Activated CD4-positive, CD25-positive, alpha-beta regulatory T cell treated with anti-CD3 and anti-CD28 coated beads, Interleukin-2, amount 50 U/mL, for 16 hours (primary cell): ENCODE data around the gene FAM50B.

Experiments
- DNase-seq: peaks from one replicate; pipeline ENCODE4 v3.0.0-alpha.2; 2020; ENCODE audit warnings: low read depth, low spot score

The FAM50B gene

GRCh38 chr6:3871939-3872338, 22.8 kb downstream of the FAM50B start:
- DNase-seq = no peak

DNA sequence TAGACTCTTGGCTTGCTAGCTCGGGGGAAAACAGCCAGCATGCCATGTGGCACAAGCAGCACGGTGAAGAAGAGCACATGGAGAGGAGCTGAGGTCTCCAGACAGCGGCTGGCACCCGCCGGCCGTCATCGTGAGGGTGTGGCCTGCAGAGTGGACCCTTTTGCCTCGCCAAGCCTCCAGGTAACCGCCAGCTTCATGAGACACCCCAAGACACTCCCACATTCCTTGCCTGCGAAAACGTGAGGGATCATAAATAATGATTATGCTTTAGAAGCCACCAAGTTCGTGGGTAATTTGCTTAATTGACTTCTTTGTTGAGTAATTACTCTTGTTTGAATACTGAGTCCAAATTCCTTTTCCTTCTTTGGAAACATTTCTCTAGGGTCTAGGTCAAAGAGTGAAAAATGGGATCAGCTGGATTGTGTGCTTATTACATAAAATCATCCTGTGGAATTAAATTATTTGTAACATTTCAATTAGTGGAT, 23.2 kb downstream of the FAM50B start:
- no peak for DNase-seq

- no peak for DNase-seq
Measured at GRCh38 chr6:3873051-3873450, 23.9 kb downstream of the FAM50B start.

DNA sequence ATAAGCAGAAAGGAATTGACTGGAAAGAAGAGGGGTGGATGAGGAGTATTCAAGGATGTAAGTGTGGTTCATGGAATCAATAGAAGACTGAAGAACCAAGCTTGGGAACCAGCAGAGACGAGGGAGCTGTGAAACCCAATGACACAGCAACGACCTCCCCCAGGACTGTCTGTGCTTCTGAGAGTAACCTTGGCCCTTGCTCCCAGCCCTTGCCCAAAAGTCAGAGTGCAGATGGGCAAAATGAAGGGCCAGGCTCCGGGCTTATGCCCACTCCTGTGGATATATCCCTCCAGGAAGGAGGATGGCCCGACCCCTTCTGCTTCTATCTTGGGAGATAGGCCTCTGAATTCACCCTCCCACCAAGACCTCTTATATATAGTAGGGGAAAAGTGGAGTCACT, 24.9 kb downstream of the FAM50B start:
- DNase-seq = no peak

GRCh38 chr6:3875486-3875885, 26.3 kb downstream of the FAM50B start:
- no peak for DNase-seq

- DNase-seq = no peak
Measured at GRCh38 chr6:3876101-3876500, 26.9 kb downstream of the FAM50B start.

DNA sequence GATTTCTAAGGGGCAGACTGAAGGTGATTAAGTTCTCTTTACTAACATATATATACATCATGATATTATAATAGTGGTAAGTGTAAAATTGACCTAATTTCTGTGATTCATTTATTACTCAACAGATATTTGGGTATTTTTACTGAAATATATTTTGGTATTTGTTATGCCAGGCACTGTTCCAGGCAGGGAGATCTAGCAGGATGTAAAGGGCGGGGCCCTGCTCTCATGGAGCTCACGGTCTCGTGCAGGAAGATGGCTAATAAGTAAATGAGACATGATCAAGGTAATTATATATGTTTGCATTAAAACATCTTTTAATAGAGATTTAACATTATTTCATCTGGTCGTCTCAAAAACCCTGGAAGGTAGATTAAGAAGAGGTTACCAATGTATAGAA, 27.7 kb downstream of the FAM50B start:
- DNase-seq = no peak

- no peak for DNase-seq
Measured at GRCh38 chr6:3878048-3878666, 29.0 kb downstream of the FAM50B start.

- DNase-seq = no peak
Measured at GRCh38 chr6:3879194-3879952, 30.2 kb downstream of the FAM50B start.

DNA sequence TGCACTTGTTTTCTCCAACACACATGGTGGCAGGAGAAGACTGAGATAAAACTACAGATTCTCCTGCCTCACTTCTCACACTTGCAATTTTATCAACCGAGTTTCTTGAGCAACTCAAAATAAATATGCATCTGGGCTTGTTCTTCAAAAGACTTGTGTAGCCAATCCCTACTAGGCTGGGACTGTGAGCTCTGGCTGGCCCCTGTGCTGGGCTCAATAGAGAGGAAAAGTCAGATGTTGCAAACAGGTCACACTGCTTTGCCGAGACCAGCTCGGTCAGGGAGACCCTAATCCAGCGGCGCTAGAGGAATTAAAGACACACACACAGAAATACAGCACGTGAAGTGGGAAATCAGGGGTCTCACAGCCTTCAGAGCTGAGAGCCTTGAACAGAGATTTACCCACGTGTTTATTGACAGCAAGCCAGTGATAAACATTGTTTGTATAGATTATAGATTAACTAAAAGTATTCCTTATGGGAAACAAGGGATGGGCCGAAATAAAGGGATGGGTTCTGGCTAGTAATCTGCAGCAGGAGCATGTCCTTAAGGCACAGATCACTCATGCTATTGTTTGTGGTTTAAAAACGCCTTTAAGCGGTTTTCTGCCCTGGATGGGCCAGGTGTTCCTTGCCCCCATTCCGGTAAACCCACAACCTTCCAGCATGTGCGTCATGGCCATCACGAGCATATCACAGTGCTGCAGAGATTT, 32.7 kb downstream of the FAM50B start:
- no peak for DNase-seq

GRCh38 chr6:3882431-3882830, 33.3 kb downstream of the FAM50B start:
- no peak for DNase-seq

DNA sequence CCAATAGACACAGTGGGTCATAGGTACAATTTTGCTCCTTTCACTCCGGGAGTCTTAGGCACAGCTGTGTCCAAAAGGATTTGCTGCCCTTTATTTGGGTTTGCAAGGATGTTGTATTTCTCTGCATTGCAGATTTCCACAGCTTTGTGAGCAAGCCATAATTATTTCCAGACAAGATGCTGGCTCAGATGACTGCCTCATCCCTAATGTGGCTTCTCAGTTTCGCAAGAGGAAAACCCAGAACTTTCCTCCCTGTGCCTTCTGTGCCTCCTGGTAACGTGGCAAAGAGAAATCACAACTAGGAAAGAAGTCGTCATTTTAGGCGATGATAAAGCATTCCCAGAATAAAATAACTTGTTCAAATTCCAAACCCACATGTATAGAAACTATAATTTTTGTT, 33.7 kb downstream of the FAM50B start:
- no peak for DNase-seq

DNA sequence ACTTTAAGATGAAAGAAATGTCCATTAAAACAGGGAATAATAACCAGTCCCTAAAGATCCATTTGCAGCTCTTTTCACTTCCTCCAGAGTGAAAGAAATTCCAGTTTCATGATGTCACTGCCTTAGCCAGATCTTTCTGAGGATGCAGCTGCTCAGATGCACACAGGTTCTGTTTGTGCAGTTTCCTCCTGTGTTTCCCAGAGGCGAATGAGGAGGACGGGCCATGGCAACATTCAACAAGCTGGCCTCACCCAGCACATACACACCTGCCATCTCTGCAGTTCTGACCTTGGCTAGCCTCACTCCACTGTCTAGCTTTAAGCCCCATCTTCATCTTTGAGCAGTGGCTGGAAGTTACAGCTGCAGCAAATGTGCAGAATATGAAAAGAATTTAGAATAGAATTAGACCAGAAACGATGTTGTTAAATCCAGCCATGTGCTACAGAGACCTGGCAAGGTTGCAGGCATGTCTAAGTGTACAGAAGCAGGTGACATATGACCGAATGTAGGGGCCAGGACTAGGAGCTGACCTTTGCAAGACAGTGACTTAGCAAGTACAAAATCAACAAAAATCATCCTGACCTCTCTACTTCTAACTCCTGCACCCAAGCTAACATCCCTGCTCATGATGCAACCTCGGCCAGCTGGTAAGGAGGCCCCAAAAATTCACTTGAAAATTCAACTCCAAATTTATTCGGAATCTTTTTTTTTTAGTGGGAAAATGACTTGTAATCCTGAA, 35.0 kb downstream of the FAM50B start:
- DNase-seq = no peak

GRCh38 chr6:3885262-3886036, 36.3 kb downstream of the FAM50B start:
- DNase-seq = no peak

- no peak for DNase-seq
Measured at GRCh38 chr6:3887150-3887700, 38.1 kb downstream of the FAM50B start.

- no peak for DNase-seq
Measured at GRCh38 chr6:3888153-3888957, 39.2 kb downstream of the FAM50B start.

DNA sequence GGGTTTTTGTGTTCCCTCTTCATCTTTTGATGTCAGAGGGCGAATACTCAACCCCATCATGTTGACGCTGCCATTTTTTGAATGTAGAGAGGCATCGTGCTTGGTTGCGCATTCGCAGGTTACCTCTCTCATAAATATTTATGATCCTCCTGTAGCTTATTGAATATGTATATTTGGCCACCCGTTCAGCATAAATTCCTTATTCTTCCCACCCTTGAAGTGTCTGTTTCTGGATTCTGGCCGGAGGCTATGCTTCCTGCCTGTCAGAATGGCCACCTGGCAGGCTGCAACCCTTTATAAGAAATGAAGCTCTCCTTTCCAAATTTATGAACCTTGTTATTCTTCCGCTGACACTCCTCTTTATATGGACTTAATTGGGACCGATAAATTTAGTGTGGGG, 40.9 kb downstream of the FAM50B start:
- DNase-seq = no peak

DNA sequence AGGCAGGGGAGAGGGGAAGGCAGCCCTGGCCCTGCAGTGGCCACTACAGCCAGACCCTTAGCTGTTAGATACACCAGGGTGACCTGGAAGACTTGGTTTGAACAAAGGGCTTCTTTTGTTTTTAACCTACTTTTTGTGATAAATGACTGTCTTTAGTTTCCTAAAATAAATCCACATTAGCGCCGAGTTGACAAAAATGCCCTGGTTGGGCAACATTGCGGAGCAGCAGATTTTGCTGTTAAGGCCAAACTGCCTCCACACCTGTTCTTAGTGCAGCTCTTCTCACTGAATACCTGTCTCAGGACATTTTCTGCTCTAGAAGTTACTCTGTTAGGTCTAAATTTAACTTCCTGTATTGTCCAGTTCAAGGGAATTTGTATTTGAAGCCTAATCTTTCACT, 42.7 kb downstream of the FAM50B start:
- DNase-seq = no peak

GRCh38 chr6:3892603-3893002, 43.4 kb downstream of the FAM50B start:
- DNase-seq = no peak

DNA sequence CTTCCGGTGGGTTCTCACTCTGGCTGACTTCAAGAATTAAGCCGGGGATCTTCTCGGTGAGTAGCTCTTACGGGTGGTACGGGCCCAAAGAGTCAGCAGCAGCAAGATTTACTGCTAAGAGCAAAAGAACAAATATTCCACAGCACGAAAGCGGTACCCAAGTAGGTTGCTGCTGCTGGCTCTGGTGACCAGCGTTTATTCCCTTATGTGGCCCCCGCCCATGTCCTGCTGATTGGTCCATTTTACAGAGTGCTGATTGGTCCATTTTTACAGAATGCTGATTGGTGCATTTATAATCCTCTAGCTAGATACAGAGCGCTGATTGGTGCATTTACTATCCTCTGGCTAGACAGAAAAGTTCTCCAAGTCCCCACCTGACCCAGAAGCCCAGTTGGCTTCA, 44.3 kb downstream of the FAM50B start:
- no peak for DNase-seq
